ENCODE data around the gene OR6B1. TPM values are rescaled to one million over a fixed set of nuclear protein-coding genes. Genes with fewer than 3 reads are reported as not detected.

The OR6B1 gene
- polyA plus RNA-seq, 1 donor from 2014 or later = not detected

DNA sequence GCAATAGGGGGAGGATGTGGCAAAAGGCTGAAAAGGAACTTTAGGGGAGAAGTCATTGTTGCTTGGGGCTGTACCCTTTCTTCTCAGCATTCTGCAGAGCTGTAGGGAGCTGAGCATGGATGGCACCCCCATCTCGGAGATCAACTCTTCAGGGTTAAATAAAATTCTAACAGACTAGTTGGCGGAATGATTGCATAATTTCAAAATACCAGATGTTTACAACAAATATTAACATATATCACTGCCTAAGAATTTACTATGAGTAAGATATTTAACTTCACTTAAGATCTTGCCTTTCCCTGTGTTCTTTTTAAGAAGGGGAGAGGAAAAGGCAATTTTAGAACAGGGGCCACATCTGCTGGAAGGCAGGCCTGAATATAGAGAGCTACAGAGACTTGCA lies 46.0 kb upstream of the OR6B1 start:
- no peaks in the 10 kb centered on the region for H4K20me1 ChIP-seq (ENCODE audit: insufficient read depth)
- no peak overlapping the region for H3K27ac ChIP-seq (ENCODE audit: low read length)
- H3F3A ChIP-seq (ENCODE audit: insufficient read depth, low read length, poor library complexity, severe bottlenecking) = no peaks in the 10 kb centered on the region
- no peaks in the 10 kb centered on the region for H3K79me2 ChIP-seq (replicated peaks; ENCODE audit: insufficient read depth, low read length)
- H3K4me2 ChIP-seq (ENCODE audit: low read length) = no peak overlapping the region
- H2AFZ ChIP-seq (ENCODE audit: low read depth, low read length) = no peak overlapping the region
- no peaks in the 10 kb centered on the region for H3K9me2 ChIP-seq (ENCODE audit: insufficient read depth, low read length)
- TF ChIP-seq EP300 (conservative IDR thresholded peaks at IDR 0.05; ENCODE audit: poor library complexity, severe bottlenecking) (no peak), MXI1 (conservative IDR thresholded peaks at IDR 0.05; ENCODE audit: poor library complexity, severe bottlenecking) (no peak), RAD21 (conservative IDR thresholded peaks at IDR 0.05) (no peak)
- TF ChIP-seq, protein P1, sequence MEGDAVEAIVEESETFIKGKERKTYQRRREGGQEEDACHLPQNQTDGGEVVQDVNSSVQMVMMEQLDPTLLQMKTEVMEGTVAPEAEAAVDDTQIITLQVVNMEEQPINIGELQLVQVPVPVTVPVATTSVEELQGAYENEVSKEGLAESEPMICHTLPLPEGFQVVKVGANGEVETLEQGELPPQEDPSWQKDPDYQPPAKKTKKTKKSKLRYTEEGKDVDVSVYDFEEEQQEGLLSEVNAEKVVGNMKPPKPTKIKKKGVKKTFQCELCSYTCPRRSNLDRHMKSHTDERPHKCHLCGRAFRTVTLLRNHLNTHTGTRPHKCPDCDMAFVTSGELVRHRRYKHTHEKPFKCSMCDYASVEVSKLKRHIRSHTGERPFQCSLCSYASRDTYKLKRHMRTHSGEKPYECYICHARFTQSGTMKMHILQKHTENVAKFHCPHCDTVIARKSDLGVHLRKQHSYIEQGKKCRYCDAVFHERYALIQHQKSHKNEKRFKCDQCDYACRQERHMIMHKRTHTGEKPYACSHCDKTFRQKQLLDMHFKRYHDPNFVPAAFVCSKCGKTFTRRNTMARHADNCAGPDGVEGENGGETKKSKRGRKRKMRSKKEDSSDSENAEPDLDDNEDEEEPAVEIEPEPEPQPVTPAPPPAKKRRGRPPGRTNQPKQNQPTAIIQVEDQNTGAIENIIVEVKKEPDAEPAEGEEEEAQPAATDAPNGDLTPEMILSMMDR (IDR thresholded peaks at IDR 0.05; ENCODE audit: poor library complexity, severe bottlenecking) = no peak
- TF ChIP-seq, protein P2, sequence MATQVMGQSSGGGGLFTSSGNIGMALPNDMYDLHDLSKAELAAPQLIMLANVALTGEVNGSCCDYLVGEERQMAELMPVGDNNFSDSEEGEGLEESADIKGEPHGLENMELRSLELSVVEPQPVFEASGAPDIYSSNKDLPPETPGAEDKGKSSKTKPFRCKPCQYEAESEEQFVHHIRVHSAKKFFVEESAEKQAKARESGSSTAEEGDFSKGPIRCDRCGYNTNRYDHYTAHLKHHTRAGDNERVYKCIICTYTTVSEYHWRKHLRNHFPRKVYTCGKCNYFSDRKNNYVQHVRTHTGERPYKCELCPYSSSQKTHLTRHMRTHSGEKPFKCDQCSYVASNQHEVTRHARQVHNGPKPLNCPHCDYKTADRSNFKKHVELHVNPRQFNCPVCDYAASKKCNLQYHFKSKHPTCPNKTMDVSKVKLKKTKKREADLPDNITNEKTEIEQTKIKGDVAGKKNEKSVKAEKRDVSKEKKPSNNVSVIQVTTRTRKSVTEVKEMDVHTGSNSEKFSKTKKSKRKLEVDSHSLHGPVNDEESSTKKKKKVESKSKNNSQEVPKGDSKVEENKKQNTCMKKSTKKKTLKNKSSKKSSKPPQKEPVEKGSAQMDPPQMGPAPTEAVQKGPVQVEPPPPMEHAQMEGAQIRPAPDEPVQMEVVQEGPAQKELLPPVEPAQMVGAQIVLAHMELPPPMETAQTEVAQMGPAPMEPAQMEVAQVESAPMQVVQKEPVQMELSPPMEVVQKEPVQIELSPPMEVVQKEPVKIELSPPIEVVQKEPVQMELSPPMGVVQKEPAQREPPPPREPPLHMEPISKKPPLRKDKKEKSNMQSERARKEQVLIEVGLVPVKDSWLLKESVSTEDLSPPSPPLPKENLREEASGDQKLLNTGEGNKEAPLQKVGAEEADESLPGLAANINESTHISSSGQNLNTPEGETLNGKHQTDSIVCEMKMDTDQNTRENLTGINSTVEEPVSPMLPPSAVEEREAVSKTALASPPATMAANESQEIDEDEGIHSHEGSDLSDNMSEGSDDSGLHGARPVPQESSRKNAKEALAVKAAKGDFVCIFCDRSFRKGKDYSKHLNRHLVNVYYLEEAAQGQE (IDR thresholded peaks at IDR 0.05; ENCODE audit: borderline replicate concordance) = no peak
- no peaks in the 10 kb centered on the region for H3K27me3 ChIP-seq (ENCODE audit: insufficient read depth, low read depth, low read length)
- H3K9me3 ChIP-seq (ENCODE audit: low read length) = no peaks in the 10 kb centered on the region
- H3K36me3 ChIP-seq (ENCODE audit: insufficient read depth, low read length) = no peaks in the 10 kb centered on the region
- H3K4me3 ChIP-seq (ENCODE audit: low read length) = no peak overlapping the region
- no peak overlapping the region for H3K9ac ChIP-seq (ENCODE audit: low read length)

DNA sequence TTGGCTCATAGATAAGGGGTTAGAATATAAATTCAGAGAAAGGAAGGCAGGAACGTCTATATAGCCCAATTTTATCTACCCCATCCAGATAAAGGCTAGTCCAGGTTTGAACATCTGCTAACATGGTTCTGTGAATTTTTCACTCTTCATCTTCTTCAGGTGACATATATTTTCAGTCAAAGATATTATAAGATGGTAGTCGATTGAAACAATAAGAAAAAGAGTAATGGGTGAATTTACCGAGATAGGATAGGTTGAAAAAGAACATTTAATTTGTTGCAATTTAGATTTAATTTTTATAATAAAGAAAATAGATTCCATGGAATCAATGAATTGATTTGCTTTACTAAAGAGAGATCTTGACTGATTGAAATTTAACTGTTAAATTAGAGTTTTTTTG lies 45.6 kb upstream of the OR6B1 start, which contains the start of gene OR2F1:
TSS of gene OR2F1 (plus strand) at position 301 of the 400 bp plus-strand sequence. CDS start 5,127 bp downstream, outside the sequence.
- H3K36me3 ChIP-seq (ENCODE audit: insufficient read depth, low read length) = no peaks in the 10 kb centered on the region
- H4K20me1 ChIP-seq (ENCODE audit: insufficient read depth) = no peaks in the 10 kb centered on the region
- no peaks in the 10 kb centered on the region for H3F3A ChIP-seq (ENCODE audit: insufficient read depth, low read length, poor library complexity, severe bottlenecking)
- no peaks in the 10 kb centered on the region for H3K79me2 ChIP-seq (replicated peaks; ENCODE audit: insufficient read depth, low read length)
- no peak within 1 kb of the TSS for H2AFZ ChIP-seq (ENCODE audit: low read depth, low read length)
- H3K4me2 ChIP-seq (ENCODE audit: low read length) = no peak within 1 kb of the TSS
- H3K4me3 ChIP-seq (ENCODE audit: low read length) = no peak within 1 kb of the TSS
- no peak within 1 kb of the TSS for H3K9ac ChIP-seq (ENCODE audit: low read length)
- TF ChIP-seq TAF1 (IDR thresholded peaks at IDR 0.05; ENCODE audit: low read depth) = no peak
- no peak for TF ChIP-seq EP300 (conservative IDR thresholded peaks at IDR 0.05; ENCODE audit: poor library complexity, severe bottlenecking)
- no peak for TF ChIP-seq POLR2AphosphoS5 (IDR thresholded peaks at IDR 0.05)
- TF ChIP-seq EZH2 (IDR thresholded peaks at IDR 0.05; ENCODE audit: borderline replicate concordance, insufficient read depth, low read length, poor library complexity, severe bottlenecking) = no peak
- TF ChIP-seq, protein P2 (IDR thresholded peaks at IDR 0.05; ENCODE audit: borderline replicate concordance) = no peak
- TF ChIP-seq, protein P1 (IDR thresholded peaks at IDR 0.05; ENCODE audit: poor library complexity, severe bottlenecking) = no peak
- no peak for TF ChIP-seq SMC3 (conservative IDR thresholded peaks at IDR 0.05; ENCODE audit: poor library complexity)
- H3K27ac ChIP-seq (ENCODE audit: low read length) = no peak within 1 kb of the TSS
- H3K9me2 ChIP-seq (ENCODE audit: insufficient read depth, low read length) = no peaks in the 10 kb centered on the region
- no peaks in the 10 kb centered on the region for H3K27me3 ChIP-seq (ENCODE audit: insufficient read depth, low read depth, low read length)
- H3K9me3 ChIP-seq (ENCODE audit: low read length) = no peaks in the 10 kb centered on the region

Data from neural cell (in vitro differentiated cells).